BJ (cell line): ENCODE data around the gene CNPY1. TPM values are rescaled to one million over a fixed set of nuclear protein-coding genes. Genes with fewer than 3 reads are reported as not detected.
A peak's percentile ranks its signal among the peaks of the same experiment; 100 is the strongest.

Experiments used
- CTCF ChIA-PET: fragments of 350-600 bp; formaldehyde crosslinking; extraction: SDS; loops from one replicate; lab custom pipeline; 2021; ENCODE audit warnings: antibody characterized with exemption, inconsistent platforms; lab: Yijun Ruan, JAX
- POLR2A ChIA-PET: fragments of 300-600 bp; sonication (Branson Sonifier 250); formaldehyde crosslinking; extraction: SDS; loops from one replicate; lab custom pipeline; 2021; ENCODE audit warnings: antibody characterized with exemption; lab: Charles Lee
- DNase-seq: peaks from one replicate; pipeline ENCODE4 v3.0.0-alpha.2; 2011; ENCODE audit warnings: low read depth
- H3K27me3 ChIP-seq: 2 replicates; pipeline ENCODE4 v1.6.0; 2011; ENCODE audit warnings: low read length; ENCODE audit not compliant: control insufficient read depth, insufficient read depth
- H3K36me3 ChIP-seq: 2 replicates; pipeline ENCODE4 v1.5.1; 2011; ENCODE audit warnings: low read length; ENCODE audit not compliant: control insufficient read depth, insufficient read depth
- H3K4me3 ChIP-seq: 2 replicates; pipeline ENCODE4 v1.5.1; 2011; ENCODE audit warnings: low read depth, mild to moderate bottlenecking, control low read depth, low read length
- polyA plus RNA-seq: library from polyadenylated mRNA; depleted of rRNA; stranded (reverse); fragments of >200 nt; gene quantifications from 2 replicates; pipeline ENCODE4 v1.2.3, GENCODE V29; 2011
- TF ChIP-seq, protein P1 (sequence below): IDR thresholded peaks from 2 replicates; pipeline ENCODE4 v1.5.1; 2011; ENCODE audit warnings: low read depth, mild to moderate bottlenecking, control low read depth, inconsistent platforms, low read length, moderate library complexity; ENCODE audit not compliant: insufficient read depth

CNPY1 gene
- polyA plus RNA-seq, 1 experiment, result not detected

DNA sequence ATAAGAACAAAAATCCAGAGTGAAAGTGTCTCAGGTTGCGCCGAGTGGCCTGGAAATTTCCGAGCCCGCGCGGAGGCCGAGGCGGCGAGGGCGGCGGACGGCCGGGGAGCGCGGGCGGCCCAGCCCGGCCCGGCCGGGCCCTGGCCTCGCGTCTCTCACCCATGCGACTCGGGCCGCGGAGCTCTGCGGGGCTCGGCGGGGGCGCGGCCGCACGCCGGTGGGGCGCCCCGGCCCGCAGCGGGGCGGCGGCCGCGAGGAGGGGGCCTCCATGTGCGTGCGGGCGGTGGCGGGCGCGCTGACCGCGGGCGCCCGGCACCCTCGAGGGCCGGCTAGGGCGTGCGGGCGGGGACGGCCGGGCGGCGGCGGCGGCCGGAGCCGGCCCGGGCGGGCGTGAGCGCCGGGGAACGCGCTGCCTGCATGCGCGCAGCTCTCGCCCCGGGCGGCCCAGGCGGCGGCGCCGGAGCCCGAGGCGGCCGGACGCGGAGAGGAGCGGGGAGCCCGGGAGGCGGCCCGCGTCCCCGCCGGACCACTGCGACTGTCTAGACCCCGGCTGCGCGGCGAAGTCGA lies 88.7 kb downstream of the CNPY1 start:
- H3K4me3 ChIP-seq, result no peak overlapping the region
- H3K27me3 ChIP-seq, result peaks cover 70% of the 10 kb centered on the region
- ChIA-PET POLR2A (no interaction called here), CTCF (no interaction called here)
- TF ChIP-seq, protein P1, sequence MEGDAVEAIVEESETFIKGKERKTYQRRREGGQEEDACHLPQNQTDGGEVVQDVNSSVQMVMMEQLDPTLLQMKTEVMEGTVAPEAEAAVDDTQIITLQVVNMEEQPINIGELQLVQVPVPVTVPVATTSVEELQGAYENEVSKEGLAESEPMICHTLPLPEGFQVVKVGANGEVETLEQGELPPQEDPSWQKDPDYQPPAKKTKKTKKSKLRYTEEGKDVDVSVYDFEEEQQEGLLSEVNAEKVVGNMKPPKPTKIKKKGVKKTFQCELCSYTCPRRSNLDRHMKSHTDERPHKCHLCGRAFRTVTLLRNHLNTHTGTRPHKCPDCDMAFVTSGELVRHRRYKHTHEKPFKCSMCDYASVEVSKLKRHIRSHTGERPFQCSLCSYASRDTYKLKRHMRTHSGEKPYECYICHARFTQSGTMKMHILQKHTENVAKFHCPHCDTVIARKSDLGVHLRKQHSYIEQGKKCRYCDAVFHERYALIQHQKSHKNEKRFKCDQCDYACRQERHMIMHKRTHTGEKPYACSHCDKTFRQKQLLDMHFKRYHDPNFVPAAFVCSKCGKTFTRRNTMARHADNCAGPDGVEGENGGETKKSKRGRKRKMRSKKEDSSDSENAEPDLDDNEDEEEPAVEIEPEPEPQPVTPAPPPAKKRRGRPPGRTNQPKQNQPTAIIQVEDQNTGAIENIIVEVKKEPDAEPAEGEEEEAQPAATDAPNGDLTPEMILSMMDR, result no peak
- H3K36me3 ChIP-seq, result no peaks in the 10 kb centered on the region
- DNase-seq, result no peak

DNA sequence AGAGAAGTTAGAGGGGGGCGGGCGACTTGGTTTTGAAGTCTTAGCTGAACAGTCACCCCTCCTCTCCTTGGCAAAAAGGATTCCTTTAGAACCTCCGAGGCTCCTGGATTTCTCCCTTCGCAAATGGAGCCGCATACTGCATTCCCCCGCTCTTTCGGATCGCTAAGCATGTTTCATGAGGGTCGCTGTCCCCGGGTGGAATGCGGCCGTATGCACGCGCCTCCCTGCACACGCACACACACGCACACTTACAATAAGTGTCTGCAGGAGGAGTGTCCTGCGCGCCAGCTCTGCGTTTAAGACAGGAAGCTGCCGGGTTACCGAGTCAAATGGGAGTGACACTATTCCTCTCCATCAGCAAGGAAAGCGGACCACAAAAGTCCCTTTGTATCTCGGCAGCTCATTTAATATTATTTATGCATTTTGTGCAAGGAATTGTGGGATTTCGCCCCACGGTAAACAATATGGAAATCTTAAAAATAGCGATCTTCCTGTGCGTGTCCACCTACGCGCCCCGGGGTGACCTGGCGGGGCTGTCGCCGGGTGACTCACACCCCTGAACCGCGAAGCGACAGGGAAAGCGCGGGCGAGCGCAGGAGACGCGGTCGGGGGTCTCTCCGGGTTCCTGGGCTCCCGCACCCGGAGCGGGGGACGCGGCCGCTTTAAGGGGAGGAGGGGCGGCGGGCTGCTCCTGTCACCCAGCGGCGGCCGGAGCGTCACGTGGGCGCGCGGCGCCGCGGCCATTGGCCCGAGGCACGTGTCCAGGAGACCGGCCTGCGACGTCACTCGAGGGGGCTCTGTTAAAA lies 89.4 kb downstream of the CNPY1 start:
- POLR2A ChIA-PET, result no interaction called here
- H3K27me3 ChIP-seq, result peaks cover 68% of the 10 kb centered on the region
- H3K4me3 ChIP-seq, result peak overlapping the region; percentile 22
- DNase-seq, result no peak
- TF ChIP-seq, protein P1, result no peak
- H3K36me3 ChIP-seq, result no peaks in the 10 kb centered on the region
- CTCF ChIA-PET, result no interaction called here

DNA sequence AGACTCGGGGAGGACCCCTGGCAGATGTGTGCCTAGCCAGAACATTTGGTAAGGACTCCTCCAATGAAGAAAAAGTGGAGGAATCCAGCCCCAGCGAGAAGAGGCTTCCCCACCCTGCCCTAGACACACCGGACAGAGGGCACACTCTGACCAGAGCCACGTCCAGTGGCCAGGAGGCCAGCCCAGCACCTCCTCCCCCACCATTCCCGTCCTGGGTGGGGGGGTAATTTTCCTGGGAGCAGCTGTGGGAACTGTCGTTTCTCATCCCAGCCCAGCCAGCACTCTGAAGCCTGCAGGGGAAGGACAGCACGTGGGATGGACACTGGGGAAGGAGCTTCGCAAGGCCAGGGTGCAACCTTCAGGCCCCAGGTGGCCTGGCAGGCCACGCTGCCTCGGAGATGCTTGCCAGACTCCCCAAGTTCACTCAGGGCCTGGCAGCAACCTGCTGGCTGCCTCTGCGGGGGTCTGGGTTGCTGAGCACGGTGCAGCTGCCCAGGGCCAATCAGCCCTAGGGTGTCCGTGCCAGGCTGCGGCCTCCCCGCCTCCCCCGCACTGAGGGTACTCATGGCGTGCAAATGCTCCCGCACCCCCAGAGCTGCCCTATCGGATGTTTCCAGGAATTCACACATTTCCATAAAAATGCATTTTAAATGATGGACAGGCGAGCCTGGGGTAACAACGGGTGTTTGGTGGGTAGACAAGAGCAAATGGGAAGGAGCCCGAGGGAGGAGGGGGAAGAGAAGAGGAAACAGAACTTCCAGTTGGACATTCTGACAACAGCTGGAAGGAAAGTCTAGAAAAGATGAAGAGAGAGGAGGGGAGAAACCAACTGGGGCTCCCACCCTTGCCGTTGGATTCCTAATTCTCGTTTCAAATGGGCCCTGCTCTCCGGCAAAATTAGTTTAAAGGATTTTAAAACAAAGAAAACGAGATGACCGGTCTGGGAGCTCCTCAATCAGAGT lies 90.3 kb downstream of the CNPY1 start:
- TF ChIP-seq, protein P1, result no peak
- Histone ChIP-seq H3K4me3 (no peak overlapping the region), H3K36me3 (no peaks in the 10 kb centered on the region), H3K27me3 (peaks cover 66% of the 10 kb centered on the region)
- DNase-seq, result no peak
- POLR2A ChIA-PET, result no interaction called here
- CTCF ChIA-PET, result no interaction called here

DNA sequence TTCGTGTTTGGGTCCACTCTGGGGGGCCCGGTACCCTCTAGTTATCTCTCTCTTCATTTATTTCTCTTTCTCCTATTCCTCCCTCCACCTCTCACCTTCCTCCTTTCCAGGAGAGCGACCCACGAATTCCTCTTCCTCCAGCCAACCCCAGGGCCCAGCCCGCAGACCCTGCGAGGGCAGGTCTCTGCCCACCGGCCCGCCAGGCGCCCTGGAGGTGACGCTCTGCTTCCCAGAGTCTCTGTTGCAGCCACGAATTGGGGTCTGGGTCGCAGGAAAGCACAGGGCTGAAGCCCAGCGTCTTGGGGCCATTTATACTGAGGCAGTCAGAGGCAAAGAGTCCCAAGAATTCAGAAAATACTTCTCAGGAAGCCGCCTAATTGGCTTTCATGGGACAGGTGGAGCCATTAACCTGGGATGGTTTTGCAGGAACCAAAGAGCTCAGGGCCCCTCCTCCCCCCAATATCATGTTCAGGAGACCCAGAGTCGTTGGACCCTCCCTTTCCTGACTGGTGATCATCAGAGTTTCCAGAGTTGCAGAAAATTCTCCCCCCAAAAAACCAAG lies 91.1 kb downstream of the CNPY1 start:
- ChIA-PET POLR2A (no interaction called here), CTCF (no interaction called here)
- no peaks in the 10 kb centered on the region for H3K36me3 ChIP-seq
- DNase-seq, result no peak
- no peak overlapping the region for H3K4me3 ChIP-seq
- TF ChIP-seq, protein P1, result no peak
- H3K27me3 ChIP-seq, result peaks cover 68% of the 10 kb centered on the region
